Measurements from ENCODE around the gene TEX48. TPM values are rescaled to one million over a fixed set of nuclear protein-coding genes. Genes with fewer than 3 reads are reported as not detected.
A peak's percentile ranks its signal among the peaks of the same experiment; 100 is the strongest.

Gene TEX48
- polyA plus RNA-seq, 1 of the 3 experiments (the other 2 are of a cell fraction) = 0.46 TPM

GRCh38 chr9:114689813-114690212, 7.8 kb upstream of the TEX48 start:
- no peak overlapping the region for H2AFZ ChIP-seq (ENCODE audit: low read depth)
- no peak for TF ChIP-seq NRF1 (IDR thresholded peaks at IDR 0.05; ENCODE audit: low read depth, low read length)
- TF ChIP-seq GATA2 (CRISPR knock-in tag; IDR thresholded peaks at IDR 0.05) = no peak
- no peak for TF ChIP-seq POLR2AphosphoS5 (IDR thresholded peaks at IDR 0.05; ENCODE audit: low read depth, low read length)
- TF ChIP-seq PBX3 (IDR thresholded peaks at IDR 0.05) = no peak
- no peak for TF ChIP-seq YY1 (IDR thresholded peaks at IDR 0.05; ENCODE audit: low read depth)
- TF ChIP-seq ELF1 (IDR thresholded peaks at IDR 0.05) = no peak
- TF ChIP-seq RCOR1 (IDR thresholded peaks at IDR 0.05; ENCODE audit: low read length) = no peak
- no peak for TF ChIP-seq CTCF (IDR thresholded peaks at IDR 0.05)
- no peak for TF ChIP-seq RAD21 (IDR thresholded peaks at IDR 0.05; ENCODE audit: low read length)
- TF ChIP-seq FOXM1 (IDR thresholded peaks at IDR 0.05; ENCODE audit: low read depth) = no peak
- H4K20me1 ChIP-seq (ENCODE audit: insufficient read depth) = no peaks in the 10 kb centered on the region
- peaks cover 0 to 40% of the 10 kb centered on the region in 2 experiments for H3K4me1 ChIP-seq (ENCODE audit: control insufficient read depth in 1 of 2, insufficient read depth in 2 of 2, low read depth in 1 of 2, low read length in 1 of 2)
- no peak for DNase-seq
- H3K4me2 ChIP-seq = no peak overlapping the region; the same call in 1 of the 2 replicates
- ChIA-PET POLR2A (no interaction called here), CTCF (interaction anchor here (1.0 to 1.7 kb wide), 3 partner anchors 9 to 325 kb away, joined by 3 to 5 read pairs (median 4); no protein-coding TSS in a partner anchor)
- H3K79me2 ChIP-seq (ENCODE audit: insufficient read depth) = no peaks in the 10 kb centered on the region
- H3K27ac ChIP-seq (ENCODE audit: low read depth in 2 of 2, low read length in 1 of 2) = peak overlapping the region in 1 of 2 experiments; percentile 95; a peak in 3 of 4 replicates
- 85% methylated on average over 7 of the region's 7 CpGs for WGBS (ENCODE audit: low lambda C conversion rate)
- no peaks in the 10 kb centered on the region for H3K27me3 ChIP-seq (ENCODE audit: insufficient read depth)
- no peaks in the 10 kb centered on the region for H3K9me2 ChIP-seq
- no peaks in the 10 kb centered on the region for H3K36me3 ChIP-seq (replicated peaks in 1 of 2; ENCODE audit: control insufficient read depth in 1 of 2, insufficient read depth in 2 of 2, low read length in 1 of 2)
- H3K4me3 ChIP-seq (ENCODE audit: low read depth in 2 of 2, low read length in 1 of 2) = no peak overlapping the region
- no peak overlapping the region for H3K9ac ChIP-seq
- no peaks in the 10 kb centered on the region for H3K9me3 ChIP-seq
- H3F3A ChIP-seq (replicated peaks; ENCODE audit: insufficient read depth) = peaks cover 46% of the 10 kb centered on the region

GRCh38 chr9:114688909-114689610, 7.1 kb upstream of the TEX48 start:
- no peak overlapping the region for H3K9ac ChIP-seq
- H3F3A ChIP-seq (replicated peaks; ENCODE audit: insufficient read depth) = peaks cover 39% of the 10 kb centered on the region
- no peaks in the 10 kb centered on the region for H3K36me3 ChIP-seq (replicated peaks in 1 of 2; ENCODE audit: control insufficient read depth in 1 of 2, insufficient read depth in 2 of 2, low read length in 1 of 2)
- POLR2A ChIA-PET = no interaction called here
- no peak for TF ChIP-seq SIN3A (IDR thresholded peaks at IDR 0.05; ENCODE audit: borderline replicate concordance, low read depth, low read length)
- no peak for TF ChIP-seq IRF3 (IDR thresholded peaks at IDR 0.05; ENCODE audit: low read depth, low read length)
- TF ChIP-seq MAX (IDR thresholded peaks at IDR 0.05; ENCODE audit: low read depth) = no peak
- no peak for TF ChIP-seq CHD2 (IDR thresholded peaks at IDR 0.05; ENCODE audit: low read length, partially characterized antibody)
- no peak for TF ChIP-seq RAD21 (IDR thresholded peaks at IDR 0.05; ENCODE audit: low read length)
- no peak for TF ChIP-seq MXI1 (IDR thresholded peaks at IDR 0.05; ENCODE audit: low read depth, low read length)
- no peak for TF ChIP-seq GATA2 (CRISPR knock-in tag; IDR thresholded peaks at IDR 0.05)
- no peak for TF ChIP-seq NRF1 (IDR thresholded peaks at IDR 0.05; ENCODE audit: low read depth, low read length)
- TF ChIP-seq CTCF (IDR thresholded peaks at IDR 0.05) = no peak
- WGBS (ENCODE audit: low lambda C conversion rate) = 87% methylated on average over 3 of the region's 3 CpGs
- no peak overlapping the region for H3K4me3 ChIP-seq (ENCODE audit: low read depth in 2 of 2, low read length in 1 of 2)
- no peaks in the 10 kb centered on the region for H4K20me1 ChIP-seq (ENCODE audit: insufficient read depth)
- peaks cover 0 to 34% of the 10 kb centered on the region in 2 experiments for H3K4me1 ChIP-seq (ENCODE audit: control insufficient read depth in 1 of 2, insufficient read depth in 2 of 2, low read depth in 1 of 2, low read length in 1 of 2)
- peak overlapping the region in 1 of 2 experiments; percentile 95; a peak in 1 of 4 replicates for H3K27ac ChIP-seq (ENCODE audit: low read depth in 2 of 2, low read length in 1 of 2)
- no peaks in the 10 kb centered on the region for H3K27me3 ChIP-seq (ENCODE audit: insufficient read depth)
- H3K4me2 ChIP-seq = no peak overlapping the region
- CTCF ChIA-PET = interaction anchor here (1.0 to 1.7 kb wide), 3 partner anchors 8 to 325 kb away, joined by 3 to 5 read pairs (median 4); no protein-coding TSS in a partner anchor
- no peak overlapping the region for H2AFZ ChIP-seq (ENCODE audit: low read depth)
- H3K9me3 ChIP-seq = no peaks in the 10 kb centered on the region
- no peak for DNase-seq
- H3K9me2 ChIP-seq = no peaks in the 10 kb centered on the region
- no peaks in the 10 kb centered on the region for H3K79me2 ChIP-seq (ENCODE audit: insufficient read depth)
